GM12892 (cell line): Measurements from ENCODE around the gene HOXA1. TPM values are rescaled to one million over a fixed set of nuclear protein-coding genes. Genes with fewer than 3 reads are reported as not detected.
A peak's percentile ranks its signal among the peaks of the same experiment; 100 is the strongest.

ENCODE experiments used
- DNase-seq: peaks from one replicate; pipeline ENCODE4 v3.0.0; 2011; ENCODE audit not compliant: insufficient read length
- FAIRE-seq: peaks from 2 replicates; lab custom pipeline; 2011; peaks lifted over from hg19 to GRCh38; lab: Jason Lieb, UNC
- POLR2A ChIP-seq: IDR thresholded peaks from 2 replicates; pipeline ENCODE4 v1.6.1; 2011; ENCODE audit warnings: low read depth, low read length, control low read depth
- POLR2AphosphoS5 ChIP-seq: IDR thresholded peaks from 2 replicates; pipeline ENCODE4 v1.6.1; 2011; ENCODE audit warnings: low read depth, low read length, control low read depth
- TAF1 ChIP-seq: IDR thresholded peaks from 2 replicates; pipeline ENCODE4 v1.6.1; 2011; ENCODE audit warnings: low read depth, mild to moderate bottlenecking, control low read depth, low read length, borderline replicate concordance
- polyA plus RNA-seq: library from polyadenylated mRNA; unstranded; fragments of >200 nt; gene quantifications from one replicate; pipeline ENCODE4 v1.2.1, GENCODE V29; 2012; ENCODE audit warnings: missing spikeins, inconsistent platforms; ENCODE audit not compliant: missing spikeins

HOXA1 gene
- not detected for polyA plus RNA-seq

DNA sequence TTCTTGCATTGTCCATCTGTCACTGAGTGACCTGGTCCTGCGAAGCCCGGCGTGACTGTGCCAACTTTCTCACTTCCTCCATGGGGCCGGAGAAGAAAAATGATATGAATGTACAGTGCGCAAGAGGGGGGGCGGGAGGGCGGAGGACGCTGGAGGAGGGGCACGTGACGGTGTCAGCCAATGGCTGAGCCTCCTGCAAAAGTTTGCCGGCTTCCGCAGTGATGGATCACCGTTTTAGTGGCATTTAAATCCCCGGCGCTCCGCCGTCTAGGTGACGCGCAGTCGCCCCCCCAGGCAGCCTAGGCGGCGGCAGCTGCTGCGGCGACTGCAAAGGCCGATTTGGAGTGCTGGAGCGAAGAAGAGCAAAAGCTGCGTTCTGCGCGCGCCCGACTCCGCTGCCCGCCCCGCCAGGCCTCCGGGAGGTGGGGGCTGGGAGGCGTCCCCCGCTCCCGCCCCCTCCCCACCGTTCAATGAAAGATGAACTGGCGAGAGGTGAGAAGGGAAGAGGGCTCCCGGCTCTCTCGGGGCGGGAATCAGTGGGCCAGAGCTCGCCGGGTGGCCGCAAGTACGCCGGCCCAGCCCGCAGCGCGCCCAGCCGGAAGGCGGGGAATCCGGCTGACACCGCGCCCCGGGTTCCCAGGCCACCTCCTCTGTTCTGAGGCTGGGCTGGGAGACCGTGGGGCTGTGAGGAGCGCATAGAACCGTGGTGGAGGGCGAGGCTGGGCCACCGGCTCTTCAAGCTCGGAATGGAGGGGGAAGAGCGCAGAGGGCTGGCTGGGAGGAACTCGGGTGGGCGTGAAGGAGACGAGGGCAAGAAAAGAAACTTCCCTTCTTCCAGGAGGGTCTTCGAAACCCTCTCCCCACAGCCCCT lies at the start of gene HOXA1:
Gene HOXA1, minus strand, starts transcription at position 104 of the 871 bp plus-strand sequence. Its CDS starts 88 bp downstream, at position 16.
- TF ChIP-seq POLR2AphosphoS5 = no peak
- peak; percentile 19; the same call in 1 of the 2 replicates for TF ChIP-seq POLR2A
- no peak for TF ChIP-seq TAF1
- DNase-seq = peak; percentile 86
- FAIRE-seq = no peak

DNA sequence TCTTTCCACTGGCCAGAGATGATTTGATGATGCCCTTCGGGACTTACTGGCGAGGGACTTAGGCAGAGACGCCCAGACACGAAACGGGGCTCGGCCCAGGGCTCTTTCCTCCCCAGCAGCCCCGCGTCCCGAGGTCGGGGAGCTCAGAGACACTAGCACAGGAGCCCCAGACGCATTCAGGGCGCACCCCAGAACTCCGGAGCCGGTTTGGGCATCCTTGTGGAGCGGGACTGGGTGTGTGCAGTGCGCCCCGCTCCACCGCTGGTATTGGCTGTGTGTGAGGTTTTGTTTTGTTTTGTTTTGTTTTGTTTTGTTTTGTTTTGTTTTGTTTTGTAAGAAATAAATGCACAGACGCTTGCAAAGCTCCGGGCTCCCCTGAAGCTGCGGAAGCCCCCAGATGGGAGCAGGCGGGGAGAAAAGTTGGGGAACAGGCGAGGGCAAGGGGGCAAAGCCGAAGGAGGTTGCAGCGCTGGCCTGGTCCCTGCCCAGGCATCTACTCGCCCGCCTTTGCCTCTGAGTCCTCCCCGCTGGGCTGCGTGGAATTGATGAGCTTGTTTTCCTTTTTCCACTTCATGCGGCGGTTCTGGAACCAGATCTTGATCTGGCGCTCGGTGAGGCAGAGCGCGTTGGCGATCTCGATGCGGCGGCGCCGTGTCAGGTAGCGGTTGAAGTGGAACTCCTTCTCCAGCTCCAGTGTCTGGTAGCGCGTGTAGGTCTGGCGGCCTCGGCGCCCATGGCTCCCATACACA lies 49.5 kb upstream of the HOXA1 start:
- DNase-seq = no peak
- TF ChIP-seq POLR2AphosphoS5 (no peak), TAF1 (no peak), POLR2A (no peak)
- no peak for FAIRE-seq

DNA sequence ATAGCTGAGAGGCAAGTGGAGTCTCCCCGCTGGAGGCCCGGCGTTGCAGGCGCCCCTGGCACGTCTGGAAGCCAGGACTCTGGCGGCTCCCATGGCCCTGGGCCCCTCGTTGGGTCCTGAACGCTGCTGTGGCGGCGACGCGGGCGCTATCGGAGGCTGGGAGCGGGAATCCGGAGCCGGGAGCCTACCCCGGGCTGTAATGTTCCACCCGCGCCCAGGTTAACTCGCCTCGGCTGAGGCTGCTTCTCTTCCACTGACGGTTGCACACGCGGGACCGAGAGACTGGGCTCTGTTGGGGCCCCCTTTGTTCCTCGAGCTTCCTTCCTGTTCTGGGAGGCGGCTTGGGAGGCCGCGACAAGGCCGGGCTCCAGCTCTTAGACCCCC lies 49.0 kb upstream of the HOXA1 start:
- DNase-seq (no peak), FAIRE-seq (no peak)

DNA sequence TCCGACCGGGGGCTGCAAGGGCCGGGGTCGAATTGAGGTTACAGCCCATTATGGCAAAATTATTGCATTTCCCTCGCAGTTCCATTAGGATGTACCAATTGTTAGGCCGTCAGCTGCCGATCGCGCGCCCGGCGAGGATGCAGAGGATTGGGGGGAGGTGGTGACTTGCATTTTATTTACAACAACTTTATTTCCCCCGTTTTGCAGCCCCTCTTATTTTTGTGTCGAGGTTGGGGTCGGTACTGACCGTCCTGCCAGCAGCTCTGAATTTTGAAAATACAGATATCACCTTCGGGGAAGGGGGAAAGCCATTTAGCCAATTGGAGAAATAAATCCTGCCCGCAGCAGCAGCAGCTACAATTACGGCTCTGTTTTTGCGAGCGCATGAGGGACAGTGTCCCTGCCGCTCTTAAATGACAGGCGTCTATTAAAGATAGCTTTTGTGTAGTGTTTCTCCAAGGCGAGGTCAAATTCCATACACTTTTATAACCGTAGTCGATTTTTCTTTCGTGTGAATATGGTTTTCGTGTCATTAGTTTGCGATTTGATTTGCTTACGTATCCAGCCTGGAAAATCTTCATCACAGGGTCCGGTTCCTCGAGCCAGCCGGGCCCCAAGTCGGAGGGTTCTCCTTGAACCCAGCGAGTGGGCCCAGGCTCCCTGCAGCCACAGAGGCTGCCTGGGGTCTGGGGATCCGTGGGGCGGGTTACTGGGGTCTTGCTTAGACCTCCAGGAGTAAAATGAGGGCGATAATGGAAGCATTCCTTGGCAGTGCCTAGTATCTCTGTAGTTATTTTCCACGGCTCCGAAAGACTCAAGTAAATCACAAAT lies 48.4 kb upstream of the HOXA1 start:
- no peak for DNase-seq
- no peak for TF ChIP-seq POLR2AphosphoS5
- TF ChIP-seq POLR2A = no peak
- no peak for TF ChIP-seq TAF1
- no peak for FAIRE-seq

More for the DNA sequence above, 49.0 kb upstream of the HOXA1 start:
- TF ChIP-seq POLR2AphosphoS5 = no peak
- TF ChIP-seq TAF1 = no peak
- TF ChIP-seq POLR2A = no peak

DNA sequence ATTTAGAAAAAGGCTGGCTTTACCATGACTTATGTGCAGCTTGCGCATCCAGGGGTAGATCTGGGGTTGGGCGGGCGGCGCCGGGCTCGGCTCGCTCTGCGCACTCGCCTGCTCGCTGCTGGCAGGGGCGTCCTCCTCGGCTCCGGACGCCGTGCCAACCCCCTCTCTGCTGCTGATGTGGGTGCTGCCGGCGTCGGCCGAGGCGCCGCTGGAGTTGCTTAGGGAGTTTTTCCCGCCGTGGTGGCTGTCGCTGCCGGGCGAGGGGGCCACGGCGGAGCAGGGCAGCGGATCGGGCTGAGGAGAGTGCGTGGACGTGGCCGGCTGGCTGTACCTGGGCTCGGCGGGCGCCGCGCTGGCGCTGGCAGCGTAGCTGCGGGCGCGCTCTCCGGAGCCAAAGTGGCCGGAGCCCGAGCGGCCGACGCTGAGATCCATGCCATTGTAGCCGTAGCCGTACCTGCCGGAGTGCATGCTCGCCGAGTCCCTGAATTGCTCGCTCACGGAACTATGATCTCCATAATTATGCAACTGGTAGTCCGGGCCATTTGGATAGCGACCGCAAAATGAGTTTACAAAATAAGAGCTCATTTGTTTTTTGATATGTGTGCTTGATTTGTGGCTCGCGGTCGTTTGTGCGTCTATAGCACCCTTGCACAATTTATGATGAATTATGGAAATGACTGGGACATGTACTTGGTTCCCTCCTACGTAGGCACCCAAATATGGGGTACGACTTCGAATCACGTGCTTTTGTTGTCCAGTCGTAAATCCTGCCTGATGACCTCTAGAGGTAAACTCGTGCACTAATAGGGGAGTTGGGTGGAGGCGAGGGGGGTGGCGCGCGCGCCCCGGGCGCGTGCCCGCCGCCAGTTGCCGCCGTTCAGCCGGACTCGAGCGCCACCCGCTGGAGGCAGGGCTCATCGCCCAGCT lies 47.5 kb upstream of the HOXA1 start, which contains the start of gene HOXA5:
Gene HOXA5, minus strand, starts transcription at position 659 of the 927 bp plus-strand sequence. Its CDS starts 74 bp downstream, at position 585.
- DNase-seq (no peak), FAIRE-seq (no peak)
- TF ChIP-seq TAF1 = no peak
- TF ChIP-seq POLR2A = no peak
- TF ChIP-seq POLR2AphosphoS5 = no peak

DNA sequence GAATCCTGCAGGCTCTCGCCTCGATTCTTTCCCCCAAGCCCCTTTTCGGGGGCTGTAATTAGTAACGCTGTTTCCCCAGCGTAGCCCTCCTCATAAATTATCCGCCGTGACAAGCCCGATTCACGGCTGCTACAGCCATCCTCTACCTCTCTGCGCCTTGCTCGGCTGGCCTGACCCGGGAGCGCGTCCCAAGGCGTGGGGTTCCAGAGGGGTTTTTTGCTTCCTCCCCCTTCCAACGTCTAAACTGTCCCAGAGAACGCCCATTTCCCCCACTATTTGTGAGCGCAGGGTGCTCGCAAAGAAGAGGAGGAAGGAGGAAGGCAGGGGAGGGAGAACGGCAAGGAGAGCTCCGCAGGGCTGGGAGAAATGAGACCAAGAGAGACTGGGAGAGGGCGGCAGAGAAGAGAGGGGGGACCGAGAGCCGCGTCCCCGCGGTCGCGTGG lies 46.8 kb upstream of the HOXA1 start:
- no peak for FAIRE-seq
- TF ChIP-seq POLR2AphosphoS5 = no peak
- TF ChIP-seq POLR2A = no peak
- no peak for TF ChIP-seq TAF1
- no peak for DNase-seq

DNA sequence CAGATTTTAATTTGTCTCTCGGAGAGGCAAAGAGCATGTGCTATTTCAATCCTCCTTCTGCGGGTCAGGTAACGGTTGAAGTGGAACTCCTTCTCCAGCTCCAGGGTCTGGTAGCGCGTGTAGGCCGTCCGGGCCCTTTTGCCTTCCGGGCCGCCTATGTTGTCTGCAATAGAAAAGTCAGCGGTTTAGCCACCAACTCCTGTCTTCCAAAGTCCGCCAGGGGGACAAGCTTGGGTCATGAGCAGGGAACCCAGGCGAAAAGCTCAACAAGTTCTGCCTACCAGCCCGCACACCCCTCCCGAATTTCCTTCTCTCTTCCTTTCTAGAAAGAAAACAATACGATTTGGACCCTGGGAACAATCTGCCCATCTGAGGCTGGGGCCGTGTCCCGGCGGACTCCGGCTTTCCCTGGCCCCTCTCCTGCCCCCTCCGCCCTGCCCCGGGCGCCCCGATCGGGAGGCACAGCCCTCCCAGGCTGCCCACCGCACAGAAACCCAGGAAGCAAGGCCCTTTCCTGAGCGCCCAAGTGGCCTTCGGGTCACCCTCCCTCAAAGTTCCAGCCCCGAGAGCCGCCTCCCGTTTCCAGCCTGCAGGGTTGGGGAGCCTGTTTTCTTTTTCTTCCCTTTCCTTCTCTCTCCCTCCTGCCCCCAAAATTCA lies 46.3 kb upstream of the HOXA1 start:
- FAIRE-seq = no peak
- no peak for TF ChIP-seq TAF1
- no peak for TF ChIP-seq POLR2A
- no peak for TF ChIP-seq POLR2AphosphoS5
- DNase-seq = no peak

DNA sequence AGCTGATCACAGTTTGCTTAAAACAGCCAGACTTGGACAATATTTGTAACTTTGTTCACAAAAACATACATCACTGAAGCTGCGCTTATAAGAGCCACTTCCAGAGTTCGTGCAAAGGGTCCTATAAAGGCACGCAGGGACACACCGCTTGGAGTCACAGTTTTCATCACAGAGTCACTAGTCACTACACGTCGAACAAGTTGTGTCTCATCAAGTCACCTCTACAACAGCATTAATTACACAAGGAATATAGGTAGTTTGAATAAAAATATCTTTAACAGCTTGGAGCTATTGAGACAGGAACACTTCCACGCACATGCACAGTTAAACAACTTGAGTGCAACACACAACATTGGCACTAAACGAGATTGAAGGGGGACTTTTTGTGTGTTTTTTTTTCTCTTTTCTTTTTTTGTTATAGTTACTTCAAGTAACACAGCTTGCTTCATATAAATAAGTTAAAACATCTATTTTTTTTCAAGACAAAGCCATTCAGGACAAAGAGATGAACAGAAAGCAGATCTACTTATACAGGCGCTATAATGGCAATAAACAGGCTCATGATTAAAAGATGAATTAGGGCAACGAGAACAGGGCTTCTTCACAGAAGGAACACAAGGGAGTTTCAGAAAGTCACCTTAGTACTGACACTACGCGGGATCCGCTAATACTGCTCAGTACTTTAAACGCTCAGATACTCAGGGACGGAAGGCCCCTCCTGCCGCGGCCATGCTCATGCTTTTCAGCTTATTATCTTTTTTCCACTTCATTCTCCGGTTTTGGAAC lies 45.5 kb upstream of the HOXA1 start:
- DNase-seq = no peak
- TF ChIP-seq TAF1 = no peak
- no peak for TF ChIP-seq POLR2A
- TF ChIP-seq POLR2AphosphoS5 = no peak
- FAIRE-seq = no peak
